ENCODE results near the gene GNAT1. TPM values are rescaled to one million over a fixed set of nuclear protein-coding genes. Genes with fewer than 3 reads are reported as not detected.

The GNAT1 gene
- polyA plus RNA-seq, 1 donor from 2014 or later = not detected

DNA sequence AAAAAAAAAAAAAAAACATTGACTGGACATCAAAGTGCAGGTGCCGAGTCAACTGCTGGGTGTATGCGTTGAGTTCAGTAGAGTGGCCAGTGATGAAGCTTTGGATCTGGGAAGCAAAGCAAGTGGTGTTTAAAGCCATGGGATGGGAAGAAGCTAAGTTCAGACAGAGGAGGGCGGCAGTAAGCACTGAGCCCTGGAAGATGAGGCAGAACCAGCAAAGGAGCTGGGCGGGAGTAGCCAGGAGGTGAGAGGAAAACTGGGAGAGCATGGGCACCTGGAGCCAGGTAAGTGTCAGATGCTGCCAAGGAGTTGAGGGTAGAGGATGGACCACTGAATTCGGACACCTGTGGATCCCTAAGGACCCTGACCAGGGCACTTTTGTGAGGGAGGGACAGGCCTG lies 33.2 kb downstream of the GNAT1 start:
- Histone ChIP-seq H3K9me2 (ENCODE audit: insufficient read depth, low read length) (no peaks in the 10 kb centered on the region), H3K9me3 (ENCODE audit: low read length) (no peaks in the 10 kb centered on the region), H3F3A (ENCODE audit: insufficient read depth, low read length, poor library complexity, severe bottlenecking) (no peaks in the 10 kb centered on the region), H3K36me3 (ENCODE audit: insufficient read depth, low read length) (no peaks in the 10 kb centered on the region), H3K4me2 (ENCODE audit: low read length) (no peak overlapping the region), H3K79me2 (replicated peaks; ENCODE audit: insufficient read depth, low read length) (no peaks in the 10 kb centered on the region), H3K9ac (ENCODE audit: low read length) (no peak overlapping the region), H3K27me3 (ENCODE audit: insufficient read depth, low read depth, low read length) (no peaks in the 10 kb centered on the region), H2AFZ (ENCODE audit: low read depth, low read length) (no peak overlapping the region), H4K20me1 (ENCODE audit: insufficient read depth) (no peaks in the 10 kb centered on the region), H3K27ac (ENCODE audit: low read length) (no peak overlapping the region), H3K4me3 (ENCODE audit: low read length) (no peak overlapping the region)
- TF ChIP-seq, protein P1, sequence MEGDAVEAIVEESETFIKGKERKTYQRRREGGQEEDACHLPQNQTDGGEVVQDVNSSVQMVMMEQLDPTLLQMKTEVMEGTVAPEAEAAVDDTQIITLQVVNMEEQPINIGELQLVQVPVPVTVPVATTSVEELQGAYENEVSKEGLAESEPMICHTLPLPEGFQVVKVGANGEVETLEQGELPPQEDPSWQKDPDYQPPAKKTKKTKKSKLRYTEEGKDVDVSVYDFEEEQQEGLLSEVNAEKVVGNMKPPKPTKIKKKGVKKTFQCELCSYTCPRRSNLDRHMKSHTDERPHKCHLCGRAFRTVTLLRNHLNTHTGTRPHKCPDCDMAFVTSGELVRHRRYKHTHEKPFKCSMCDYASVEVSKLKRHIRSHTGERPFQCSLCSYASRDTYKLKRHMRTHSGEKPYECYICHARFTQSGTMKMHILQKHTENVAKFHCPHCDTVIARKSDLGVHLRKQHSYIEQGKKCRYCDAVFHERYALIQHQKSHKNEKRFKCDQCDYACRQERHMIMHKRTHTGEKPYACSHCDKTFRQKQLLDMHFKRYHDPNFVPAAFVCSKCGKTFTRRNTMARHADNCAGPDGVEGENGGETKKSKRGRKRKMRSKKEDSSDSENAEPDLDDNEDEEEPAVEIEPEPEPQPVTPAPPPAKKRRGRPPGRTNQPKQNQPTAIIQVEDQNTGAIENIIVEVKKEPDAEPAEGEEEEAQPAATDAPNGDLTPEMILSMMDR (IDR thresholded peaks at IDR 0.05; ENCODE audit: poor library complexity, severe bottlenecking) = no peak
- TF ChIP-seq MXI1 (conservative IDR thresholded peaks at IDR 0.05; ENCODE audit: poor library complexity, severe bottlenecking) = no peak
- TF ChIP-seq POLR2AphosphoS5 (IDR thresholded peaks at IDR 0.05) = no peak
- TF ChIP-seq SMC3 (conservative IDR thresholded peaks at IDR 0.05; ENCODE audit: poor library complexity) = no peak
- no peak for TF ChIP-seq RAD21 (conservative IDR thresholded peaks at IDR 0.05)
- TF ChIP-seq, protein P2, sequence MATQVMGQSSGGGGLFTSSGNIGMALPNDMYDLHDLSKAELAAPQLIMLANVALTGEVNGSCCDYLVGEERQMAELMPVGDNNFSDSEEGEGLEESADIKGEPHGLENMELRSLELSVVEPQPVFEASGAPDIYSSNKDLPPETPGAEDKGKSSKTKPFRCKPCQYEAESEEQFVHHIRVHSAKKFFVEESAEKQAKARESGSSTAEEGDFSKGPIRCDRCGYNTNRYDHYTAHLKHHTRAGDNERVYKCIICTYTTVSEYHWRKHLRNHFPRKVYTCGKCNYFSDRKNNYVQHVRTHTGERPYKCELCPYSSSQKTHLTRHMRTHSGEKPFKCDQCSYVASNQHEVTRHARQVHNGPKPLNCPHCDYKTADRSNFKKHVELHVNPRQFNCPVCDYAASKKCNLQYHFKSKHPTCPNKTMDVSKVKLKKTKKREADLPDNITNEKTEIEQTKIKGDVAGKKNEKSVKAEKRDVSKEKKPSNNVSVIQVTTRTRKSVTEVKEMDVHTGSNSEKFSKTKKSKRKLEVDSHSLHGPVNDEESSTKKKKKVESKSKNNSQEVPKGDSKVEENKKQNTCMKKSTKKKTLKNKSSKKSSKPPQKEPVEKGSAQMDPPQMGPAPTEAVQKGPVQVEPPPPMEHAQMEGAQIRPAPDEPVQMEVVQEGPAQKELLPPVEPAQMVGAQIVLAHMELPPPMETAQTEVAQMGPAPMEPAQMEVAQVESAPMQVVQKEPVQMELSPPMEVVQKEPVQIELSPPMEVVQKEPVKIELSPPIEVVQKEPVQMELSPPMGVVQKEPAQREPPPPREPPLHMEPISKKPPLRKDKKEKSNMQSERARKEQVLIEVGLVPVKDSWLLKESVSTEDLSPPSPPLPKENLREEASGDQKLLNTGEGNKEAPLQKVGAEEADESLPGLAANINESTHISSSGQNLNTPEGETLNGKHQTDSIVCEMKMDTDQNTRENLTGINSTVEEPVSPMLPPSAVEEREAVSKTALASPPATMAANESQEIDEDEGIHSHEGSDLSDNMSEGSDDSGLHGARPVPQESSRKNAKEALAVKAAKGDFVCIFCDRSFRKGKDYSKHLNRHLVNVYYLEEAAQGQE (IDR thresholded peaks at IDR 0.05; ENCODE audit: borderline replicate concordance) = no peak
- no peak for TF ChIP-seq EP300 (conservative IDR thresholded peaks at IDR 0.05; ENCODE audit: poor library complexity, severe bottlenecking)
- no peak for TF ChIP-seq TAF1 (IDR thresholded peaks at IDR 0.05; ENCODE audit: low read depth)
- no peak for TF ChIP-seq EZH2 (IDR thresholded peaks at IDR 0.05; ENCODE audit: borderline replicate concordance, insufficient read depth, low read length, poor library complexity, severe bottlenecking)

DNA sequence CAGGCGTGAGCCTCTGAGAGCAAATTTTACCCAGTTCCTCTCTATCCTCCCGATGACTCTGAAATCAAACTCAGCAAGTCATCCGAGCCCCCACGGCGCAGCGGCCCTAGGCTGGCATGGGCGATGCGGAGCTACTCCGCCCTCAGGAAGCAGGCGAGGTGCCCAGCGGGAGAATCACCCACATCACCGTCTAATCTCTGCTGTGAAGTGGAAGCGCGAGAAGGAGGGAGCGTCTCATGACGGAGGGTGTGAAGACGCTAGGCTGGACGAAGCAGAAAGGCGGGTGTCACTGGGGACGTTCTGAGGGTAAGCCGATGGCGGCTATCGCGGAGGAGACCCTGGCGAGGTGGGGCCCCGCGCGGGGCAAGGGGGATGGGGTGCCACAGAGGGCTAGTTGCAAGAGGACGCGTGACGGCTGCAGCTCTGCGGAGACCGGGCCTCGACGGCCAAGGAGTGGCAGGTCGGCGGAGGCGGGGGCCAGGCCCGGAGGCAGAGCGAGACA lies 35.5 kb downstream of the GNAT1 start:
- H3K9ac ChIP-seq (ENCODE audit: low read length) = peak overlapping the region; percentile 89
- H3K27me3 ChIP-seq (ENCODE audit: insufficient read depth, low read depth, low read length) = no peaks in the 10 kb centered on the region
- H3K4me3 ChIP-seq (ENCODE audit: low read length) = peak overlapping the region; percentile 73
- no peaks in the 10 kb centered on the region for H3K79me2 ChIP-seq (replicated peaks; ENCODE audit: insufficient read depth, low read length)
- no peak overlapping the region for H3K4me2 ChIP-seq (ENCODE audit: low read length)
- no peaks in the 10 kb centered on the region for H3K9me3 ChIP-seq (ENCODE audit: low read length)
- peak overlapping the region; percentile 29 for H2AFZ ChIP-seq (ENCODE audit: low read depth, low read length)
- H3K36me3 ChIP-seq (ENCODE audit: insufficient read depth, low read length) = no peaks in the 10 kb centered on the region
- no peaks in the 10 kb centered on the region for H4K20me1 ChIP-seq (ENCODE audit: insufficient read depth)
- TF ChIP-seq EP300 (conservative IDR thresholded peaks at IDR 0.05; ENCODE audit: poor library complexity, severe bottlenecking) (no peak), POLR2AphosphoS5 (IDR thresholded peaks at IDR 0.05) (no peak), RAD21 (conservative IDR thresholded peaks at IDR 0.05) (no peak), MXI1 (conservative IDR thresholded peaks at IDR 0.05; ENCODE audit: poor library complexity, severe bottlenecking) (no peak), TAF1 (IDR thresholded peaks at IDR 0.05; ENCODE audit: low read depth) (no peak), SMC3 (conservative IDR thresholded peaks at IDR 0.05; ENCODE audit: poor library complexity) (no peak), EZH2 (IDR thresholded peaks at IDR 0.05; ENCODE audit: borderline replicate concordance, insufficient read depth, low read length, poor library complexity, severe bottlenecking) (no peak)
- TF ChIP-seq, protein P1 (IDR thresholded peaks at IDR 0.05; ENCODE audit: poor library complexity, severe bottlenecking) = no peak
- TF ChIP-seq, protein P2 (IDR thresholded peaks at IDR 0.05; ENCODE audit: borderline replicate concordance) = no peak
- H3K9me2 ChIP-seq (ENCODE audit: insufficient read depth, low read length) = no peaks in the 10 kb centered on the region
- H3F3A ChIP-seq (ENCODE audit: insufficient read depth, low read length, poor library complexity, severe bottlenecking) = no peaks in the 10 kb centered on the region
- peak overlapping the region; percentile 42 for H3K27ac ChIP-seq (ENCODE audit: low read length)
